Activated CD8-positive, alpha-beta T cell treated with anti-CD3 and anti-CD28 coated beads for 36 hours (primary cell): ENCODE measurements around the gene SNX21. TPM values are rescaled to one million over a fixed set of nuclear protein-coding genes. Genes with fewer than 3 reads are reported as not detected.

Source experiments
- ATAC-seq: fragments of 200-7000 bp; cut with Tn5 transposase; one replicate; pipeline ENCODE4 v1.10.0; 2021; ENCODE audit warnings: mild to moderate bottlenecking, moderate library complexity
- CTCF ChIA-PET: fragments of 350-600 bp; sonication (Branson Sonifier 250); formaldehyde crosslinking; loops from one replicate; lab custom pipeline; 2021; ENCODE audit warnings: antibody characterized with exemption; lab: Charles Lee
- POLR2A ChIA-PET: fragments of 350-600 bp; sonication (Branson Sonifier 250); formaldehyde crosslinking; loops from one replicate; lab custom pipeline; 2021; ENCODE audit warnings: antibody characterized with exemption; lab: Charles Lee
- DNase-seq: peaks from one replicate; pipeline ENCODE4 v3.0.0-alpha.2; 2020
- H3K27ac Mint-ChIP-seq: one replicate; pipeline ENCODE4 v1.8.0; 2021; ENCODE audit warnings: mild to moderate bottlenecking, mixed read lengths
- H3K27me3 Mint-ChIP-seq: one replicate; pipeline ENCODE4 v1.8.0; 2021; ENCODE audit warnings: mixed read lengths
- H3K36me3 Mint-ChIP-seq: one replicate; pipeline ENCODE4 v1.8.0; 2021; ENCODE audit warnings: low read depth, mixed read lengths
- H3K4me1 Mint-ChIP-seq: one replicate; pipeline ENCODE4 v1.8.0; 2021; ENCODE audit warnings: low read depth, mixed read lengths
- H3K4me3 Mint-ChIP-seq: one replicate; pipeline ENCODE4 v1.8.0; 2021; ENCODE audit warnings: mild to moderate bottlenecking, moderate library complexity, mixed read lengths
- H3K9me3 Mint-ChIP-seq: one replicate; pipeline ENCODE4 v1.8.0; 2021; ENCODE audit warnings: mixed read lengths
- CTCF ChIP-seq: fragments of 200-600 bp; IDR thresholded peaks from one replicate; pipeline ENCODE4 v1.8.0; 2022; ENCODE audit warnings: antibody characterized with exemption, mild to moderate bottlenecking
- intact Hi-C: fragments of 100-400 bp; cut with micrococcal nuclease; formaldehyde crosslinking; loops from one replicate; pipeline ENCODE4 v1.10.0; 2022
- total RNA-seq, 2 experiments: library from RNA; stranded (reverse); gene quantifications; one replicate each; pipeline ENCODE4 v1.2.3, GENCODE V29; 2021

The SNX21 gene
- total RNA-seq, 2 experiments from 2014 or later: 1.4 to 1.7 TPM

- ATAC-seq (no peak), DNase-seq (no peak)
- H3K4me1 Mint-ChIP-seq: no peaks in the 10 kb centered on the region
- ChIA-PET POLR2A (interaction anchor here (0.6 to 1.3 kb wide), 4 partner anchors 16 to 28 kb away, joined by 3 to 5 read pairs (median 3); partner anchors contain the start of genes ACOT8 and ZSWIM3), CTCF (interaction anchor here (0.6 to 2.1 kb wide), 2 partner anchors 17 to 29 kb away, joined by 3 to 9 read pairs; no protein-coding TSS in a partner anchor)
- no peak overlapping the region for H3K27ac Mint-ChIP-seq
- no peak for TF ChIP-seq CTCF
- H3K27me3 Mint-ChIP-seq: no peaks in the 10 kb centered on the region
- intact Hi-C loops: no loop called here
- H3K36me3 Mint-ChIP-seq: peaks cover 8% of the 10 kb centered on the region
- H3K9me3 Mint-ChIP-seq: no peaks in the 10 kb centered on the region
- H3K4me3 Mint-ChIP-seq: no peak overlapping the region
Observed at GRCh38 chr20:45841407-45842129, 8.0 kb downstream of the SNX21 start.

GRCh38 chr20:45842169-45842812 lies 8.7 kb downstream of the SNX21 start:
- H3K36me3 Mint-ChIP-seq: peaks cover 9% of the 10 kb centered on the region
- TF ChIP-seq CTCF: no peak
- intact Hi-C loops: no loop called here
- H3K9me3 Mint-ChIP-seq: no peaks in the 10 kb centered on the region
- no peaks in the 10 kb centered on the region for H3K4me1 Mint-ChIP-seq
- no peak overlapping the region for H3K4me3 Mint-ChIP-seq
- DNase-seq (no peak), ATAC-seq (no peak)
- POLR2A ChIA-PET: interaction anchor here (0.9 to 1.3 kb wide), 3 partner anchors 16 to 26 kb away, joined by 3 to 5 read pairs (median 3); partner anchors contain the start of genes ACOT8 and ZSWIM3
- no peaks in the 10 kb centered on the region for H3K27me3 Mint-ChIP-seq
- no peak overlapping the region for H3K27ac Mint-ChIP-seq
- CTCF ChIA-PET: interaction anchor here (2.1 kb wide), 1 partner anchor 18 kb away, joined by 9 read pairs; no protein-coding TSS in a partner anchor

- H3K27me3 Mint-ChIP-seq: no peaks in the 10 kb centered on the region
- ChIA-PET POLR2A (interaction anchor here (1.0 kb wide), 1 partner anchor 31 kb away, joined by 3 read pairs; the partner anchor contains the start of gene UBE2C), CTCF (no interaction called here)
- ATAC-seq (no peak), DNase-seq (no peak)
- no peak for TF ChIP-seq CTCF
- H3K4me3 Mint-ChIP-seq: no peak overlapping the region
- no peaks in the 10 kb centered on the region for H3K9me3 Mint-ChIP-seq
- H3K4me1 Mint-ChIP-seq: no peaks in the 10 kb centered on the region
- no peak overlapping the region for H3K27ac Mint-ChIP-seq
- intact Hi-C loops: no loop called here
- peaks cover 9% of the 10 kb centered on the region for H3K36me3 Mint-ChIP-seq
Observed at GRCh38 chr20:45843506-45843905, 9.9 kb downstream of the SNX21 start.

GRCh38 chr20:45845452-45845851 lies 11.9 kb downstream of the SNX21 start:
- intact Hi-C loops: no loop called here
- H3K4me1 Mint-ChIP-seq: peaks cover 4% of the 10 kb centered on the region
- H3K4me3 Mint-ChIP-seq: no peak overlapping the region
- POLR2A ChIA-PET: no interaction called here
- DNase-seq (no peak), ATAC-seq (no peak)
- CTCF ChIA-PET: interaction anchor here (1.1 kb wide), 1 partner anchor 46 kb away, joined by 4 read pairs; no protein-coding TSS in a partner anchor
- no peaks in the 10 kb centered on the region for H3K27me3 Mint-ChIP-seq
- H3K27ac Mint-ChIP-seq: no peak overlapping the region
- no peaks in the 10 kb centered on the region for H3K9me3 Mint-ChIP-seq
- peaks cover 15% of the 10 kb centered on the region for H3K36me3 Mint-ChIP-seq
- TF ChIP-seq CTCF: no peak
